GM08714 (cell line): ENCODE measurements around the gene CMTM2.
A peak's percentile ranks its signal among the peaks of the same experiment; 100 is the strongest.

ENCODE experiments used
- H3K4me3 ChIP-seq: fragments of 200-500 bp; sonication (Bioruptor generic); 2 replicates; pipeline ENCODE4 v1.5.1; 2014; ENCODE audit warnings: mild to moderate bottlenecking, low read length, inconsistent platforms
- ZNF274 ChIP-seq: IDR thresholded peaks from 2 replicates; pipeline ENCODE4 v1.6.1; 2012; ENCODE audit warnings: mild to moderate bottlenecking, low read depth, low read length

CMTM2 gene

DNA sequence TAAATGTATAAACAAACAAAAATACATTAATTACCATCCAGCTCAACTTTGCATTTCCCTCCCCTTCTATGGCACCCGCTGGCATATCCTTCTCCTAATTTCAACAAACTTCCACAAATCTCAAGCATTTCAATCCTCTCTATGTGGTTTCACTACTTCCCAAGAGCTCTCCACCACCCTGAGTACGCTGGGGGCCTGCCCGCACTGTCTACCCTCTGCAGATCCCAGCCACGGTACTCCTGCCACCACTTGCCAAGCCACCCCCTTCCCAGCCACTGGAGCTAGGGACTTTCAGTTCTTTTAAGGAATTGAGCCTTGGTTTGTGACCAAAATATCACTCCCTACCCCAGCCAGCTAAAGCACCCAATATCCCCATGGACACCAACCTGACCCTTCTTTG is 31.2 kb upstream of the CMTM2 start:
- TF ChIP-seq ZNF274: no peak
- no peak overlapping the region for H3K4me3 ChIP-seq

DNA sequence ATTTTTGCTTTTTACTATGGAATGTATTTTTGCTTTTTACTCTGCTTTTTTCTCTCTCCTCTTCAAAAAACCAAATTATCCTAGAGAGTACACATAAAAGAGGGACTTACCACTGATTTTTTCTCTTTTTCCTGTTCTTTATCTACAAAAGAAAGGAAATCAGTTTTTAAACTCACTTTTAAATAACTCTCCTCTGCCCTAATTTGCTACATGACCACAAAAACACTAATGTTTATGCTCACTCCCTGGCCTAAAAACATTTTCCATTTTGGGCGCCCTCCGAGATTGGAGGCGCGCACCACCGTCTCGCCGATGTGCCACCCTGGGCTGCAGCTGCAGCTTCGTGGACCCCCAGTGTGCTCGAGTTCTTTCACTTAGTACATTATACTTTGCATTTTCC is 30.4 kb upstream of the CMTM2 start:
- TF ChIP-seq ZNF274: no peak
- no peak overlapping the region for H3K4me3 ChIP-seq

DNA sequence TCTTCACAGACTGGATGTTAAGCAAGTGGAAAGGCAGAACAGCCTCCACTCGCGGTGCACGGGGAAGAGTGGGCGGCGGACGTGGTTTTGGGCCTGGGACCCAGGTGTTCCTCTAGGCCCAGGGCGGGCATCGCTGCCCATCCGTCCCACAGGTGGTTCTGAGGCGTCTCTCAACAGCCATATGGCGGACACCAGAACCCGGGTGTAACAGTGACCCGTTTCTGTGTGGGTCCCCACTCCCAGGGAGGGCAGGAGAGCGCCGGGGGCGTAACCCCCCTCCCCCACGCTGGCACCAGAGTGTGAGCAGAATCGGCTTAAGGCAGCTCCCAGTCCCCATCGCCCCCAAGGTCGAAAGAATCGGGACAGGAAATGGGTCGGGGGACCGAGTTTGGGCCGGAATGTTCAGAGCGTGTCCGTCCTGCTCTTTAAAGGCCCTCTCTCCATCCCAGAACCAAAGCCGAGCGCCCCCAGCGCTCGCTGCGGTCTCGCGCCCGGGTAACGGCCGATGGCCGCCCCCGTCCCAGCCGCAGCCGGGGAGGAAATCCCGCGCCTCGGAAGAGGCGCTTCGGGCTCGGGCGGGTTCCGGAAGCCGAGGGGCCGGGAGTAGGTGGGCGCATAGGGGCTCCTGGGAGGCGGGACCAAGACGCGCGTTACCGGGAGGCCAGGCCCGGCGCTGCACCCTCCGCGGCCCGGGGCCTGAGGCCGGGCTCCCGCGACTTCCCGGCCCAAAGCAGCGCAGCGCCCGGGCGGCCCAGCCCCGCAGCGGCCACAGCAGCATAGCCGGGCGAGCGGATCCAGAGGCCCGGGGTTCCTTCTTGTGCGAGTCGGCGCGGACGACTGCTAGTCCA is 29.8 kb upstream of the CMTM2 start, which contains the start of gene TK2:
TSS of gene TK2 (minus strand) at position 839 of the 848 bp plus-strand sequence. CDS start at position 778, 61 bp downstream.
- no peak for TF ChIP-seq ZNF274
- H3K4me3 ChIP-seq: peak within 1 kb of the TSS; percentile 35; the same call in 1 of the 2 replicates

DNA sequence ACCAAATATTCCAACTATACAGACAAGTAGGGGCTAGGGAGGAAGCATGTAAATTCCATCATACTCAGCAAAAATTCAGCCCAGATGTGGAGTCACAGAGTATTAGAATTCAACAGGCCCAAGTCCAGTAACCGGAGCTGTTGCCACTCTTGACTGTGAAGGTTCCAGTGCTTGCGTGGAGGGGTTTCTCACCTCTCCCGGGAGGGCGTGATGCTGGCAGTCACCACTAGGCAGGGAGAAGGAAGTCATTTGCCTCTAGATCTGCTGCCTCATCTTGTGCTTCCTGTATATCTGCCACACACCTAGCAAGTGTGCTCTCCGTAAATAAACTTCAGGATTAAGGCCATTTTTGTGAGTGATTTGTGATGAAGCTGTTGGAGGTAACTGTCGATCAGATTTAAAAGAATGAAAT is 27.9 kb upstream of the CMTM2 start:
- no peak for TF ChIP-seq ZNF274
- H3K4me3 ChIP-seq: no peak overlapping the region

DNA sequence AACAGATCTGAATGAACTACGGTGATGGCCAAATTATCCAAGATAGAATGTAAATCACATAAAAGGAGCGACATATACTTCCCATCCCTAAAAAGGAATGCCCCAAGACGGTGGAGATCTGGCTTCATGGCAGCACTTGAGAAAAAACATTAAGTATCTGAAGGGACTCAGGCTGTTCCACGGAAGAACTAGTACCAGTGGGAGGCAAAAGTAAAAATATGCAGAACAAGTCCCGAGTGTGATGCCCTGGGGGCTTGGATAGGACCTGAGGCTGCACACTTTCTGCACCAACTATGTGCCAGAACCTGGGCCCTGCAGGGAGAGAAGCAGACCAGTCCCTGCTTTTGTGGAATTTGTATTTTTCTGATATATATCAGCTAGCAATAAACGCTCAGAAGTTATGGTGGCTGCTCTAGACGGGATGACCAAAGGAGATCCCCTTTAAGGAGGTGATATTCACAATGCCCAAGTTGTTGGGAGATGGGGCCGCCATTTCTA is 27.4 kb upstream of the CMTM2 start:
- peak overlapping the region; percentile 36; the same call in 1 of the 2 replicates for H3K4me3 ChIP-seq
- TF ChIP-seq ZNF274: no peak

- peak within 1 kb of the TSS; percentile 42 for H3K4me3 ChIP-seq
- TF ChIP-seq ZNF274: no peak
Measured at GRCh38 chr16:66552286-66553177, 26.7 kb upstream of the CMTM2 start, which contains the start of gene CKLF. CKLF (plus strand) TSS chr16:66552576; CDS start chr16:66552716, 140 bp downstream.

- H3K4me3 ChIP-seq: peak overlapping the region; percentile 42
- no peak for TF ChIP-seq ZNF274
Measured at GRCh38 chr16:66553223-66553622, 26.0 kb upstream of the CMTM2 start.

DNA sequence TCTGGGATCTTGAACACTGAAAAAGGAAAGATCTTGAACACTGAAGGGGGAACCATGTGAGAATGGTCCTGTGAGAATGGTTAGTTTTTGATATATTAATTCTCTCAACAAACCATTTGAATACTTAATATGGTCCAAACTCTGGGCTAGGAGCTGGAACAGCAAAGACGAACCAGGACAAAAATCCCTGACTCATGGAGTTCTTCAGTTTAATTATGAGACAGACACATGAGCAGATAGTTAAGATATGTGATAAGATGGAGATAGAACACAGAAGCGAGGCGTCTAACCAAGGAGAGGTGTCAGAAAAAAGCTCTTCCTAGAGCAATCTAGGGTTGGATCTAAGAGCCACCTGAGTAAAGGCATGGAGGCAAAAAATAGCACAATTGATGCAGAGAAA is 25.2 kb upstream of the CMTM2 start:
- H3K4me3 ChIP-seq: no peak overlapping the region; the same call in 1 of the 2 replicates
- TF ChIP-seq ZNF274: no peak

GRCh38 chr16:66554495-66554894 is 24.8 kb upstream of the CMTM2 start:
- no peak for TF ChIP-seq ZNF274
- no peak overlapping the region for H3K4me3 ChIP-seq

- H3K4me3 ChIP-seq: no peak overlapping the region
- TF ChIP-seq ZNF274: no peak
Measured at GRCh38 chr16:66560107-66560506, 19.2 kb upstream of the CMTM2 start.

- no peak overlapping the region for H3K4me3 ChIP-seq
- TF ChIP-seq ZNF274: no peak
Measured at GRCh38 chr16:66561381-66562080, 17.7 kb upstream of the CMTM2 start.

- TF ChIP-seq ZNF274: no peak
- no peak overlapping the region for H3K4me3 ChIP-seq
Measured at GRCh38 chr16:66562409-66562808, 16.9 kb upstream of the CMTM2 start.

DNA sequence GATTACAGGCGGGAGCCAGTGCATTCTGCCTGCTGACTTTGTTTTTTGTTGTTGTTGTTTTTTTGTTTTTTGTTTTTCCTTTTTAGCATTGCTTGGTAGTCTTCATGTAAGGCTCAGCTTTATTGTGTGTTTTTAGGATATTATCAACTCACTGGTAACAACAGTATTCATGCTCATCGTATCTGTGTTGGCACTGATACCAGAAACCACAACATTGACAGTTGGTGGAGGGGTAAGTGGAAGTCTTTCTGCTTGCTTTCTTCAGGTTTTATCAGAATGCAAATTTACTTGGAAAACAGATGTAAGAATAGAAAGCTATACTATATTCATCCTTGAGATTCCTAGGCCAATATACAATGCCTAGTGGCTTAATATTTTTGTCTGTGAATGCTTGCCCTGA is 16.3 kb upstream of the CMTM2 start:
- no peak overlapping the region for H3K4me3 ChIP-seq
- TF ChIP-seq ZNF274: no peak
